ENCODE results near the gene SLC25A13.

Gene SLC25A13

GRCh38 chr7:96212474-96212873 is 109.4 kb downstream of the SLC25A13 start:
- in situ Hi-C loops (cut with HindIII; ENCODE audit: low sequenced_read_pairs): no loop called here
- H3K4me3 ChIP-seq (ENCODE audit: low read depth, low read length): no peak overlapping the region
- TF ChIP-seq, protein P1, sequence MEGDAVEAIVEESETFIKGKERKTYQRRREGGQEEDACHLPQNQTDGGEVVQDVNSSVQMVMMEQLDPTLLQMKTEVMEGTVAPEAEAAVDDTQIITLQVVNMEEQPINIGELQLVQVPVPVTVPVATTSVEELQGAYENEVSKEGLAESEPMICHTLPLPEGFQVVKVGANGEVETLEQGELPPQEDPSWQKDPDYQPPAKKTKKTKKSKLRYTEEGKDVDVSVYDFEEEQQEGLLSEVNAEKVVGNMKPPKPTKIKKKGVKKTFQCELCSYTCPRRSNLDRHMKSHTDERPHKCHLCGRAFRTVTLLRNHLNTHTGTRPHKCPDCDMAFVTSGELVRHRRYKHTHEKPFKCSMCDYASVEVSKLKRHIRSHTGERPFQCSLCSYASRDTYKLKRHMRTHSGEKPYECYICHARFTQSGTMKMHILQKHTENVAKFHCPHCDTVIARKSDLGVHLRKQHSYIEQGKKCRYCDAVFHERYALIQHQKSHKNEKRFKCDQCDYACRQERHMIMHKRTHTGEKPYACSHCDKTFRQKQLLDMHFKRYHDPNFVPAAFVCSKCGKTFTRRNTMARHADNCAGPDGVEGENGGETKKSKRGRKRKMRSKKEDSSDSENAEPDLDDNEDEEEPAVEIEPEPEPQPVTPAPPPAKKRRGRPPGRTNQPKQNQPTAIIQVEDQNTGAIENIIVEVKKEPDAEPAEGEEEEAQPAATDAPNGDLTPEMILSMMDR (IDR thresholded peaks at IDR 0.05; ENCODE audit: low read depth, low read length, missing control alignments): no peak
- DNase-seq (ENCODE audit: low read depth): no peak

GRCh38 chr7:96211954-96212353 is 109.9 kb downstream of the SLC25A13 start:
- in situ Hi-C loops (cut with HindIII; ENCODE audit: low sequenced_read_pairs): no loop called here
- no peak for DNase-seq (ENCODE audit: low read depth)
- TF ChIP-seq, protein P1 (IDR thresholded peaks at IDR 0.05; ENCODE audit: low read depth, low read length, missing control alignments): no peak
- no peak overlapping the region for H3K4me3 ChIP-seq (ENCODE audit: low read depth, low read length)

GRCh38 chr7:96205665-96206064 is 116.2 kb downstream of the SLC25A13 start:
- no peak overlapping the region for H3K4me3 ChIP-seq (ENCODE audit: low read depth, low read length)
- DNase-seq (ENCODE audit: low read depth): no peak
- in situ Hi-C loops (cut with HindIII; ENCODE audit: low sequenced_read_pairs): no loop called here
- TF ChIP-seq, protein P1 (IDR thresholded peaks at IDR 0.05; ENCODE audit: low read depth, low read length, missing control alignments): no peak

DNA sequence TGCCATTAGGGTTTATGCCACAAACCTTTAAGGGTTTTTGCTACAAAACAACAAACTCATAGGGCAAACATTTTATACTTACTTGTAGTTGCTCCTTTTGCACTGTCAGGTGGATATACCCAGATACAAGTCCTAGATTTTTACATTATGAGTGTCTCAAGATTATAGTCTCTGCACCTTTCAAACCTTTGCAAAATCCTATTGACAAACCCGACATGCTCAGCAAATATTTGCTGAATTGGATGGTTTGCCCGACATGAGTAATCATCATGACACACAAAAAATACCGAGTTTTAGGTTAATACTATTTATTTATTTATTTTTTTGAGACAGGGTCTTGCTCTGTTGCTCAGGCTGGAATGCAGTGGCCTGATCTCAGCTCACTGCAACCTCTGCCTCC is 117.3 kb downstream of the SLC25A13 start:
- no peak for DNase-seq (ENCODE audit: low read depth)
- H3K4me3 ChIP-seq (ENCODE audit: low read depth, low read length): no peak overlapping the region
- in situ Hi-C loops (cut with HindIII; ENCODE audit: low sequenced_read_pairs): no loop called here
- TF ChIP-seq, protein P1 (IDR thresholded peaks at IDR 0.05; ENCODE audit: low read depth, low read length, missing control alignments): no peak

DNA sequence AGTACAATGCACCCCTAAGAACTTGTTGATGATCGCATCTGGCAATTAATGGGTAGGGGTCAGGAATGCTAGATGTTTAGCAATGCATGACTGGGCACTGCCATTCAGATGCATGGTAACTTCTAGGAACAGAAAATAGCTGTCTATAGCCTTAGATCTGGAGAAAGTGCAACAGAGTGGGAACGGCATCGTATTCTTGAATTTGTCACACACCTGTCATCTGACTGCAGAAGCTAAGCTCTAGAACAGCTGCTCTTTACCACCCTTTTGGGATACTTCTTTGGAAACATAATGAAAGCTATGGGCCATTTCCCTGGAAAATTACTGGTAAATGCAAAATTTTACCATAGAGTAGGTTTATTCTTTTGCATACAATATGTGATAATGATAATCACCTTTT is 118.1 kb downstream of the SLC25A13 start:
- no peak overlapping the region for H3K4me3 ChIP-seq (ENCODE audit: low read depth, low read length)
- TF ChIP-seq, protein P1 (IDR thresholded peaks at IDR 0.05; ENCODE audit: low read depth, low read length, missing control alignments): no peak
- no peak for DNase-seq (ENCODE audit: low read depth)
- in situ Hi-C loops (cut with HindIII; ENCODE audit: low sequenced_read_pairs): no loop called here

- no peak overlapping the region for H3K4me3 ChIP-seq (ENCODE audit: low read depth, low read length)
- in situ Hi-C loops (cut with HindIII; ENCODE audit: low sequenced_read_pairs): no loop called here
- TF ChIP-seq, protein P1 (IDR thresholded peaks at IDR 0.05; ENCODE audit: low read depth, low read length, missing control alignments): no peak
- no peak for DNase-seq (ENCODE audit: low read depth)
Observed at GRCh38 chr7:96202102-96202501, 119.8 kb downstream of the SLC25A13 start.

- TF ChIP-seq, protein P1 (IDR thresholded peaks at IDR 0.05; ENCODE audit: low read depth, low read length, missing control alignments): no peak
- in situ Hi-C loops (cut with HindIII; ENCODE audit: low sequenced_read_pairs): no loop called here
- no peak overlapping the region for H3K4me3 ChIP-seq (ENCODE audit: low read depth, low read length)
- DNase-seq (ENCODE audit: low read depth): no peak
Observed at GRCh38 chr7:96200740-96201139, 121.2 kb downstream of the SLC25A13 start.

All from astrocyte of the cerebellum (primary cell).